Neural progenitor cell (in vitro differentiated cells): ENCODE results near the gene CIB4. TPM values are rescaled to one million over a fixed set of nuclear protein-coding genes. Genes with fewer than 3 reads are reported as not detected.

ENCODE experiments used
- DNase-seq: peaks from one replicate; pipeline ENCODE4 v3.0.0-alpha.2; 2016; ENCODE audit warnings: low spot score
- H2AFZ ChIP-seq: fragments of 200-600 bp; sonication (generic); replicated peaks from 2 replicates; pipeline ENCODE4 v1.6.1; 2016; ENCODE audit warnings: antibody characterized with exemption
- H3F3A ChIP-seq: fragments of 200-600 bp; sonication (generic); 2 replicates; pipeline ENCODE4 v1.6.1; 2016; ENCODE audit warnings: antibody characterized with exemption, low read depth
- H3K27ac ChIP-seq: fragments of 200-600 bp; sonication (generic); 2 replicates; pipeline ENCODE4 v1.5.1; 2016; ENCODE audit warnings: mild to moderate bottlenecking
- H3K27me3 ChIP-seq: fragments of 200-600 bp; sonication (generic); 2 replicates; pipeline ENCODE4 v1.6.1; 2016; ENCODE audit warnings: mild to moderate bottlenecking, moderate library complexity
- H3K36me3 ChIP-seq: fragments of 200-600 bp; sonication (generic); 2 replicates; pipeline ENCODE4 v1.5.1; 2016
- H3K4me1 ChIP-seq: fragments of 200-600 bp; sonication (generic); 2 replicates; pipeline ENCODE4 v1.6.1; 2016; ENCODE audit warnings: mixed run types
- H3K4me2 ChIP-seq: fragments of 200-600 bp; sonication (generic); 2 replicates; pipeline ENCODE4 v1.6.1; 2016
- H3K4me3 ChIP-seq: fragments of 200-600 bp; sonication (generic); 2 replicates; pipeline ENCODE4 v1.5.1; 2016
- H3K79me2 ChIP-seq: fragments of 200-600 bp; sonication (generic); 2 replicates; pipeline ENCODE4 v1.6.1; 2016; ENCODE audit warnings: low read depth
- H3K9ac ChIP-seq: fragments of 200-600 bp; sonication (generic); 2 replicates; pipeline ENCODE4 v1.6.1; 2016
- H3K9me3 ChIP-seq: fragments of 200-600 bp; sonication (generic); 2 replicates; pipeline ENCODE4 v1.5.1; 2016; ENCODE audit warnings: low read depth
- H4K20me1 ChIP-seq: fragments of 200-600 bp; sonication (generic); 2 replicates; pipeline ENCODE4 v1.6.1; 2016; ENCODE audit warnings: low read depth
- H3K27ac Mint-ChIP-seq: 3 replicates; pipeline ENCODE4 v1.8.0; 2021; ENCODE audit warnings: mixed read lengths
- H3K27me3 Mint-ChIP-seq: 2 replicates; pipeline ENCODE4 v1.8.0; 2022; ENCODE audit warnings: low read depth, mild to moderate bottlenecking, inconsistent platforms, moderate library complexity, mixed read lengths; ENCODE audit not compliant: insufficient read depth
- H3K36me3 Mint-ChIP-seq: 3 replicates; pipeline ENCODE4 v1.8.0; 2021; ENCODE audit warnings: mixed read lengths
- H3K4me1 Mint-ChIP-seq: 3 replicates; pipeline ENCODE4 v1.8.0; 2021; ENCODE audit warnings: mixed read lengths
- H3K4me3 Mint-ChIP-seq: 3 replicates; pipeline ENCODE4 v1.8.0; 2021; ENCODE audit warnings: mild to moderate bottlenecking, moderate library complexity, mixed read lengths
- H3K9me3 Mint-ChIP-seq: 3 replicates; pipeline ENCODE4 v1.8.0; 2020; ENCODE audit warnings: mixed read lengths
- EZH2 ChIP-seq: fragments of 200-600 bp; sonication (generic); IDR thresholded peaks from 2 replicates; pipeline ENCODE4 v1.6.1; 2017; ENCODE audit warnings: antibody characterized with exemption, mild to moderate bottlenecking, moderate library complexity
- EZH2phosphoT487 ChIP-seq: fragments of 200-600 bp; sonication (generic); IDR thresholded peaks from 2 replicates; pipeline ENCODE4 v1.6.1; 2017; ENCODE audit warnings: antibody characterized with exemption
- total RNA-seq: library from RNA; depleted of rRNA; stranded (reverse); fragments of >200 nt; gene quantifications from 2 replicates; pipeline ENCODE4 v1.2.3, GENCODE V29; 2015; ENCODE audit warnings: low replicate concordance
- TF ChIP-seq, protein P1 (sequence below): fragments of 200-600 bp; sonication (generic); IDR thresholded peaks from 2 replicates; pipeline ENCODE4 v1.5.1; 2017; ENCODE audit warnings: antibody characterized with exemption, mild to moderate bottlenecking

The CIB4 gene
- total RNA-seq, 1 donor from 2014 or later = not detected

DNA sequence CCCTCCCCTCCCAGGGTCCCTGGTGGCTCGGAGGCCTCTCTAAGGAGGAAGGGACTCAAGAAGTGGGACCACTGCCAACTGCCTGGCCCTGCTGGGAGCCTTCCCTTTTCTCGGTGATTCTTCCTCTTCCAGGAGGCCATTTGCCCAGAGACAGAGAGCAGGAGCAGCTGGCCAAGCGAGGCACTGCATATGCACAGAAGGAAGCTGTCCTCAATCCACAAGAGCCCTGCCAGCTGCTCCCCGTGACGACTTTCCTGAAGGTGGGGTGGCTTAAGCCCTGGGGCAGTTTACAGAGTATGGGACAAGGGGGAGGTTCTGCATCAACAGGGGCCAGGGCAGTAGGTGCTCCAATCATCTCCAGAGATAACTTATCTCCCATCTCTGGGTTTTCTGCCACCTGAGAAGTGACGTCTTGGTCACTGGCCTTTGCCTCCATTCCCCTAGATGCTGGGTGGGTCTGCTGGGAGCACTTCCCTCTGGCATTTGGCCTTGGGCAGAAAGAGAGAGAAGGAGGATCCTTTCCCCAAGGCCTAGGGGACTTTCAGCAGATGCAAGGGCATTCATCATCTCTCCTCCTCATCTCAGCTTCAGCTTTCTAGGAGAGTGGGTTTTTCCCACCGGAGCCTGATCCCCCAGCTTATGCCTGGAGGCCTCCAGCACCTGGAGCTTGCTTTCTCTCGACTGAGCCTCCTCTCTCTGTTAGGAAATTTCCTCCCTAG, 28.5 kb downstream of the CIB4 start:
- no peak overlapping the region for H3K4me3 Mint-ChIP-seq

DNA sequence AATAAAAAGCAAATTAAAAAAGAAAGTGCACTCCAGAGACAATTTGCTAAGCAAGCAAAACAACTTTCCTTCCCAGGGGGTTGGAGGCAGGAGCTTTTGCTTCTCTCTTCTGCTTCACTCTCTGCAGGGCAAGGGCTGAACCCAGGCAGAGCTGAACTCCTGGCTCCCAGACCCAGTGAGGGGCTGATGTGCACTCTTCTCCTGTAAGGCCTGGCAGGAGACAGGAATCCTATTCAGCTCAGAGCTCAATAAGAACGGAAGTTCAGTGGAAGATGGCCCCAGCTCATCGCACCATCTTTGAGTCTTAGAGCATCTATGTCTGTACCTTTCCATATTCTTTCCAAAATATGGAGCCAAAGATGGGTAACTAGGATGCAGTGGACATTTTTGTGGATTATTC, 29.1 kb downstream of the CIB4 start:
- H3K36me3 Mint-ChIP-seq = no peaks in the 10 kb centered on the region
- H3K27ac Mint-ChIP-seq = peak overlapping the region; percentile 35
- H3K9me3 Mint-ChIP-seq = no peaks in the 10 kb centered on the region

More for the DNA sequence above, 28.5 kb downstream of the CIB4 start:
- Histone ChIP-seq H3K4me2 (peak overlapping the region; percentile 63), H3K9ac (no peak overlapping the region), H4K20me1 (no peaks in the 10 kb centered on the region), H2AFZ (no peak overlapping the region), H3K79me2 (no peaks in the 10 kb centered on the region), H3K27me3 (peaks cover 7% of the 10 kb centered on the region), H3F3A (peaks cover 14% of the 10 kb centered on the region), H3K9me3 (no peaks in the 10 kb centered on the region), H3K27ac (no peak overlapping the region), H3K4me1 (peaks cover 64% of the 10 kb centered on the region), H3K36me3 (no peaks in the 10 kb centered on the region), H3K4me3 (no peak overlapping the region)
- DNase-seq = no peak
- Mint-ChIP-seq H3K4me1 (peaks cover 81% of the 10 kb centered on the region), H3K9me3 (no peaks in the 10 kb centered on the region), H3K27ac (peak overlapping the region; percentile 8), H3K27me3 (peaks cover 13% of the 10 kb centered on the region), H3K36me3 (no peaks in the 10 kb centered on the region)
- TF ChIP-seq EZH2 = no peak
- TF ChIP-seq, protein P1, sequence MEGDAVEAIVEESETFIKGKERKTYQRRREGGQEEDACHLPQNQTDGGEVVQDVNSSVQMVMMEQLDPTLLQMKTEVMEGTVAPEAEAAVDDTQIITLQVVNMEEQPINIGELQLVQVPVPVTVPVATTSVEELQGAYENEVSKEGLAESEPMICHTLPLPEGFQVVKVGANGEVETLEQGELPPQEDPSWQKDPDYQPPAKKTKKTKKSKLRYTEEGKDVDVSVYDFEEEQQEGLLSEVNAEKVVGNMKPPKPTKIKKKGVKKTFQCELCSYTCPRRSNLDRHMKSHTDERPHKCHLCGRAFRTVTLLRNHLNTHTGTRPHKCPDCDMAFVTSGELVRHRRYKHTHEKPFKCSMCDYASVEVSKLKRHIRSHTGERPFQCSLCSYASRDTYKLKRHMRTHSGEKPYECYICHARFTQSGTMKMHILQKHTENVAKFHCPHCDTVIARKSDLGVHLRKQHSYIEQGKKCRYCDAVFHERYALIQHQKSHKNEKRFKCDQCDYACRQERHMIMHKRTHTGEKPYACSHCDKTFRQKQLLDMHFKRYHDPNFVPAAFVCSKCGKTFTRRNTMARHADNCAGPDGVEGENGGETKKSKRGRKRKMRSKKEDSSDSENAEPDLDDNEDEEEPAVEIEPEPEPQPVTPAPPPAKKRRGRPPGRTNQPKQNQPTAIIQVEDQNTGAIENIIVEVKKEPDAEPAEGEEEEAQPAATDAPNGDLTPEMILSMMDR = no peak
- no peak for TF ChIP-seq EZH2phosphoT487

DNA sequence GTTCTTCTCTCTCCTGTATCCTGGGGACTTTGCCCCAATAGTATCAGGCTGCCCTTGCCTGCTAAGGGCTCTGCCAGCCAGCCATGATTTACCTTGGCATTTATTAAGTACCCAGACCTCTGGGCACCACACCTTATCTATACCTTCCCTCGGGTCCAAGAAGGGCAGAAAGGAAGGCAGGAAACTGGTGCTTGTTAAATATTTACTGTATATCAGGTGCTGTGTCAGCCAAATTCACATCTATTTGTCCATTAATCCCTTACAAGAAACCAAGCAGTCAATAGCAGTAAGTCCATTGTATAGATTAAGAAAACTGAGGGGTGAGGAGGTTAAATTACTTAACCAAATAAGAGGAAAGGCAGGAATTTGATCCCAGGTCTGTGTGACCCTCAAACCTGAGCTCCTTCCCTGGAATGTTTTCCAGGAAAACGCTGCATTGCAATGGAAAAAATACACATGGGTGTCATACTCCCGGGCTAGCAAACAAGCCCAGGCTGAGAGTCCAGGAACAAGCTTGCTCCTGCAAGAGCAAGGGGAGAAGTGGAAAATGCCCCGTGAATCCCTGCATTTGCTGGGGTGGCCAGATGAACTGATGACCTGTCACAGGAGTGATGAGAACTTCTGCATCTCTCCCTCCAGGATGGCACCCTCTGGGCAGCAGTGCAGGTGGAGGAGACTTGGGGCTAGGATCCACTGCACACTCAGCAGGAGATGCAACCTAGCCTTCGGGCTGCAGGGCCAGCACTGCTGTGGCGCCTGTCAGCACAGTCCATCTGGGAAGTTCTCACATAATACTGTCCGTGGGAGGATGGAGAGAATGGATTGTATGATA, 30.4 kb downstream of the CIB4 start:
- no peak for DNase-seq
- no peak overlapping the region for H3K4me3 Mint-ChIP-seq

More for the DNA sequence above, 29.1 kb downstream of the CIB4 start:
- no peaks in the 10 kb centered on the region for H4K20me1 ChIP-seq
- DNase-seq = no peak
- no peak overlapping the region for H3K27ac ChIP-seq
- no peaks in the 10 kb centered on the region for H3K9me3 ChIP-seq
- peaks cover 17% of the 10 kb centered on the region for H3K27me3 Mint-ChIP-seq
- no peak overlapping the region for H3K4me3 ChIP-seq
- no peak overlapping the region for H3K9ac ChIP-seq
- no peaks in the 10 kb centered on the region for H3K79me2 ChIP-seq
- no peaks in the 10 kb centered on the region for H3K36me3 ChIP-seq
- no peak overlapping the region for H2AFZ ChIP-seq
- H3K4me2 ChIP-seq = no peak overlapping the region
- H3K4me1 ChIP-seq = peaks cover 58% of the 10 kb centered on the region
- H3F3A ChIP-seq = peaks cover 14% of the 10 kb centered on the region
- peaks cover 78% of the 10 kb centered on the region for H3K4me1 Mint-ChIP-seq
- TF ChIP-seq, protein P1 = no peak
- TF ChIP-seq EZH2phosphoT487 (no peak), EZH2 (no peak)
- H3K4me3 Mint-ChIP-seq = no peak overlapping the region
- H3K27me3 ChIP-seq = peaks cover under 1% of the 10 kb centered on the region

More for the DNA sequence above, 30.4 kb downstream of the CIB4 start:
- H3K4me1 Mint-ChIP-seq = peaks cover 78% of the 10 kb centered on the region
- H2AFZ ChIP-seq = no peak overlapping the region
- TF ChIP-seq, protein P1 = no peak
- no peak for TF ChIP-seq EZH2
- TF ChIP-seq EZH2phosphoT487 = no peak
- H3K9me3 ChIP-seq = no peaks in the 10 kb centered on the region
- no peak overlapping the region for H3K9ac ChIP-seq
- H3K36me3 ChIP-seq = no peaks in the 10 kb centered on the region
- no peaks in the 10 kb centered on the region for H3K36me3 Mint-ChIP-seq
- peaks cover 13% of the 10 kb centered on the region for H3K27me3 Mint-ChIP-seq
- no peaks in the 10 kb centered on the region for H4K20me1 ChIP-seq
- no peak overlapping the region for H3K27ac ChIP-seq
- H3K27me3 ChIP-seq = no peaks in the 10 kb centered on the region
- no peaks in the 10 kb centered on the region for H3K9me3 Mint-ChIP-seq
- peaks cover 45% of the 10 kb centered on the region for H3K4me1 ChIP-seq
- no peak overlapping the region for H3K4me3 ChIP-seq
- H3K79me2 ChIP-seq = no peaks in the 10 kb centered on the region
- peak overlapping the region; percentile 81 for H3K27ac Mint-ChIP-seq
- no peak overlapping the region for H3K4me2 ChIP-seq
- peaks cover 14% of the 10 kb centered on the region for H3F3A ChIP-seq
